HFFc6 (cell line): ENCODE measurements around the gene MAP4. TPM values are rescaled to one million over a fixed set of nuclear protein-coding genes. Genes with fewer than 3 reads are reported as not detected.

Experiments
- DNase-seq: peaks from one replicate; pipeline ENCODE4 v3.0.0-alpha.2; 2018
- H3K27ac Mint-ChIP-seq: 2 replicates; pipeline ENCODE4 v1.8.0; 2020; ENCODE audit warnings: mild to moderate bottlenecking, mixed read lengths
- H3K27me3 Mint-ChIP-seq: 2 replicates; pipeline ENCODE4 v1.8.0; 2021; ENCODE audit warnings: mild to moderate bottlenecking, moderate library complexity, mixed read lengths; ENCODE audit not compliant: insufficient read depth
- H3K36me3 Mint-ChIP-seq: 2 replicates; pipeline ENCODE4 v1.8.0; 2021; ENCODE audit warnings: low read depth, mixed read lengths
- H3K4me1 Mint-ChIP-seq: 2 replicates; pipeline ENCODE4 v1.8.0; 2020; ENCODE audit warnings: low read depth, mixed read lengths
- H3K4me3 Mint-ChIP-seq: 2 replicates; pipeline ENCODE4 v1.8.0; 2020; ENCODE audit warnings: mild to moderate bottlenecking, moderate library complexity, mixed read lengths
- H3K9me3 Mint-ChIP-seq: 2 replicates; pipeline ENCODE4 v1.8.0; 2020; ENCODE audit warnings: mild to moderate bottlenecking, mixed read lengths
- CTCF ChIP-seq: fragments of 200-600 bp; sonication (generic); IDR thresholded peaks from 2 replicates; pipeline ENCODE4 v1.5.0; 2021; ENCODE audit warnings: antibody characterized with exemption, mild to moderate bottlenecking
- total RNA-seq, 6 experiments: library from RNA; stranded (reverse); fragmentation: NEBNext Ultra II Directional; extraction: Animal tissue kit (Norgen Biotek cat#: 25700); gene quantifications; 2 replicates in 1 of 6; 3 replicates in 5 of 6; pipeline ENCODE4 v1.2.3, GENCODE V29; 2021

Gene MAP4
- total RNA-seq, 6 experiments from 2014 or later: 294 to 328 (median 312) TPM

- H3K27me3 Mint-ChIP-seq: no peaks in the 10 kb centered on the region; the same call in 1 of the 2 replicates
- H3K9me3 Mint-ChIP-seq: no peaks in the 10 kb centered on the region
- peaks cover 19% of the 10 kb centered on the region for H3K36me3 Mint-ChIP-seq
- H3K4me3 Mint-ChIP-seq: no peak overlapping the region
- TF ChIP-seq CTCF: no peak
- peak overlapping the region; percentile 29; the same call in 1 of the 2 replicates for H3K27ac Mint-ChIP-seq
- H3K4me1 Mint-ChIP-seq: peaks cover 11% of the 10 kb centered on the region
- DNase-seq: no peak
These were observed 113.5 kb downstream of the MAP4 start for GRCh38 chr3:47902746-47903145.

GRCh38 chr3:47901280-47901833, 114.9 kb downstream of the MAP4 start:
- Mint-ChIP-seq H3K36me3 (peaks cover 19% of the 10 kb centered on the region), H3K9me3 (no peaks in the 10 kb centered on the region), H3K27me3 (no peaks in the 10 kb centered on the region; the same call in 1 of the 2 replicates), H3K4me3 (no peak overlapping the region), H3K27ac (no peak overlapping the region), H3K4me1 (peaks cover 11% of the 10 kb centered on the region)
- DNase-seq: no peak
- no peak for TF ChIP-seq CTCF

- no peak for TF ChIP-seq CTCF
- Mint-ChIP-seq H3K27me3 (no peaks in the 10 kb centered on the region; the same call in 1 of the 2 replicates), H3K4me3 (no peak overlapping the region), H3K9me3 (no peaks in the 10 kb centered on the region), H3K4me1 (peaks cover 11% of the 10 kb centered on the region), H3K36me3 (peaks cover 18% of the 10 kb centered on the region), H3K27ac (peak overlapping the region; percentile 38)
- no peak for DNase-seq
These were observed 116.6 kb downstream of the MAP4 start for GRCh38 chr3:47899495-47900108.

GRCh38 chr3:47897954-47898353, 118.3 kb downstream of the MAP4 start:
- no peak overlapping the region for H3K27ac Mint-ChIP-seq
- H3K36me3 Mint-ChIP-seq: peaks cover 18% of the 10 kb centered on the region

GRCh38 chr3:47896736-47897135, 119.5 kb downstream of the MAP4 start:
- DNase-seq: no peak
- H3K27me3 Mint-ChIP-seq: peaks cover 3% of the 10 kb centered on the region; the same call in 1 of the 2 replicates
- no peak overlapping the region for H3K27ac Mint-ChIP-seq
- peaks cover 6% of the 10 kb centered on the region; the same call in 1 of the 2 replicates for H3K4me1 Mint-ChIP-seq
- peaks cover 23% of the 10 kb centered on the region for H3K36me3 Mint-ChIP-seq
- no peak for TF ChIP-seq CTCF
- no peaks in the 10 kb centered on the region for H3K9me3 Mint-ChIP-seq
- H3K4me3 Mint-ChIP-seq: no peak overlapping the region

More at GRCh38 chr3:47897954-47898353, 118.3 kb downstream of the MAP4 start:
- Mint-ChIP-seq H3K27me3 (no peaks in the 10 kb centered on the region; the same call in 1 of the 2 replicates), H3K4me1 (peaks cover 10% of the 10 kb centered on the region), H3K4me3 (no peak overlapping the region), H3K9me3 (no peaks in the 10 kb centered on the region)
- no peak for DNase-seq
- TF ChIP-seq CTCF: no peak
